SU-DHL-6 (cell line): Measurements from ENCODE around the gene CX3CL1.

ENCODE experiments used
- H2AFZ ChIP-seq: fragments of 200-600 bp; sonication (generic); 2 replicates; pipeline ENCODE4 v1.6.1; 2014; ENCODE audit warnings: low read depth, mild to moderate bottlenecking, moderate library complexity, mixed read lengths, antibody characterized with exemption, low read length; ENCODE audit not compliant: severe bottlenecking
- H3F3A ChIP-seq: fragments of 200-600 bp; shearing (Covaris generic); 2 replicates; pipeline ENCODE4 v1.6.0; 2016; ENCODE audit warnings: antibody characterized with exemption, mild to moderate bottlenecking; ENCODE audit not compliant: insufficient read depth
- H3K27ac ChIP-seq: fragments of 200-600 bp; sonication (generic); 2 replicates; pipeline ENCODE4 v1.5.1; 2016; ENCODE audit warnings: low read depth, mild to moderate bottlenecking, low read length, moderate library complexity, mixed read lengths
- H3K27me3 ChIP-seq: fragments of 200-600 bp; sonication (generic), shearing (Covaris generic); 2 replicates; pipeline ENCODE4 v1.6.0; 2014; ENCODE audit warnings: mild to moderate bottlenecking, low read length
- H3K36me3 ChIP-seq: fragments of 200-600 bp; sonication (generic); 2 replicates; pipeline ENCODE4 v1.6.1; 2014; ENCODE audit warnings: mild to moderate bottlenecking, low read length, mixed read lengths
- H3K4me2 ChIP-seq: fragments of 300-600, 200-600 bp; shearing (Covaris generic), sonication (generic); 2 replicates; pipeline ENCODE4 v1.6.0; 2014; ENCODE audit warnings: low read length, low read depth, mild to moderate bottlenecking; ENCODE audit not compliant: poor library complexity, severe bottlenecking
- H3K4me3 ChIP-seq: fragments of 200-600 bp; sonication (generic); 2 replicates; pipeline ENCODE4 v1.5.1; 2014; ENCODE audit warnings: antibody characterized with exemption, low read length, mild to moderate bottlenecking, mixed read lengths; ENCODE audit not compliant: insufficient read depth, poor library complexity, severe bottlenecking
- H3K79me2 ChIP-seq: fragments of 200-600 bp; sonication (generic); 2 replicates; pipeline ENCODE4 v1.6.1; 2014; ENCODE audit warnings: mild to moderate bottlenecking, low read length, moderate library complexity; ENCODE audit not compliant: insufficient read depth
- H3K9ac ChIP-seq: fragments of 200-600 bp; sonication (generic); 2 replicates; pipeline ENCODE4 v1.7.0; 2014; ENCODE audit warnings: mild to moderate bottlenecking, low read length
- H3K9me2 ChIP-seq: fragments of 200-600 bp; sonication (generic); replicated peaks from 2 replicates; pipeline ENCODE4 v1.6.1; 2014; ENCODE audit warnings: low read length; ENCODE audit not compliant: insufficient read depth
- H3K9me3 ChIP-seq: fragments of 200-600 bp; sonication (generic); 2 replicates; pipeline ENCODE4 v1.6.1; 2014; ENCODE audit warnings: low read length, mixed read lengths; ENCODE audit not compliant: insufficient read depth
- H4K20me1 ChIP-seq: fragments of 200-600 bp; sonication (generic); 2 replicates; pipeline ENCODE4 v1.6.1; 2014; ENCODE audit warnings: low read depth, mild to moderate bottlenecking, antibody characterized with exemption, low read length, moderate library complexity, mixed read lengths
- CTCF ChIP-seq: fragments of 200-600 bp; sonication (generic); IDR thresholded peaks from one replicate; pipeline ENCODE4 v1.5.1; 2017; ENCODE audit warnings: antibody characterized with exemption, mild to moderate bottlenecking, low read length, moderate library complexity; ENCODE audit not compliant: insufficient read depth, poor library complexity, severe bottlenecking
- EZH2phosphoT487 ChIP-seq: fragments of 200-600 bp; sonication (generic), shearing (Covaris generic); conservative IDR thresholded peaks from 2 replicates; pipeline ENCODE4 v1.6.1; 2018; ENCODE audit warnings: mild to moderate bottlenecking, antibody characterized with exemption, low read length, moderate library complexity, mixed read lengths

CX3CL1 gene

GRCh38 chr16:57366544-57367040, 5.7 kb upstream of the CX3CL1 start:
- no peak overlapping the region for H2AFZ ChIP-seq
- no peaks in the 10 kb centered on the region for H3K79me2 ChIP-seq
- no peak overlapping the region for H3K9ac ChIP-seq
- H3K36me3 ChIP-seq = no peaks in the 10 kb centered on the region
- H3K9me2 ChIP-seq = no peaks in the 10 kb centered on the region
- H3K27me3 ChIP-seq = no peaks in the 10 kb centered on the region
- H3K27ac ChIP-seq = no peak overlapping the region
- no peak overlapping the region for H3K4me2 ChIP-seq
- no peaks in the 10 kb centered on the region for H4K20me1 ChIP-seq
- H3K4me3 ChIP-seq = no peak overlapping the region
- H3F3A ChIP-seq = no peaks in the 10 kb centered on the region
- TF ChIP-seq CTCF = no peak
- no peak for TF ChIP-seq EZH2phosphoT487
- H3K9me3 ChIP-seq = no peaks in the 10 kb centered on the region

DNA sequence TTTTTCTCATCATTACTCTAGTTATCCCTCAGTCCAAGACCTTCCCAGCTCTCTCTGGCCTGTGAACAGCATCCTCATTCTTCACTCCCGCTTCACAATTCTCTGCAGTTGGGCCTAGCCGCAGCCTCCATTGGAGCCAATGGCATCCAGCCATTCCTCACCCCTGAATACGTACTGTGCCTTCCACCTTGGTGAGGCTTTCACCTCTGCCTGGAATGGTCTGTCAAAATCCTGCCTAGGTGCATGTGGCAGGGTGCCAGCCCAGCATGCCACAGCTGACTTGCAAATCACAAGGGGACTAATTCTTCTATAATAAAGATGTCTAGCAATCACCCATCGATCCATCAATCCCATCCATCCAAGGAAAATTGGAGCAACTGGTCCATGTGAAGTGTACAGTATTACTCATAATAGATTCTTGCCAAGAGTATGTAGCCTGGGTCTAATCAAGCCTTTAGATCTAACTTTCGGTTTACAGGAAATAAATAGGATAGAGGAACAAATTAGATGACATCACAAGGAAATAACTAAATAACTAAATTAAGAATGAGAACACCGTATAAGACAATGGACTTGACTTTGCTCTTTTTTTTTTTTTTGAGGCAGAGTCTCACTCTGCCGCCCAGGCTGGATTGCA, 5.1 kb upstream of the CX3CL1 start:
- Histone ChIP-seq H3K36me3 (no peaks in the 10 kb centered on the region), H3K27ac (no peak overlapping the region)

DNA sequence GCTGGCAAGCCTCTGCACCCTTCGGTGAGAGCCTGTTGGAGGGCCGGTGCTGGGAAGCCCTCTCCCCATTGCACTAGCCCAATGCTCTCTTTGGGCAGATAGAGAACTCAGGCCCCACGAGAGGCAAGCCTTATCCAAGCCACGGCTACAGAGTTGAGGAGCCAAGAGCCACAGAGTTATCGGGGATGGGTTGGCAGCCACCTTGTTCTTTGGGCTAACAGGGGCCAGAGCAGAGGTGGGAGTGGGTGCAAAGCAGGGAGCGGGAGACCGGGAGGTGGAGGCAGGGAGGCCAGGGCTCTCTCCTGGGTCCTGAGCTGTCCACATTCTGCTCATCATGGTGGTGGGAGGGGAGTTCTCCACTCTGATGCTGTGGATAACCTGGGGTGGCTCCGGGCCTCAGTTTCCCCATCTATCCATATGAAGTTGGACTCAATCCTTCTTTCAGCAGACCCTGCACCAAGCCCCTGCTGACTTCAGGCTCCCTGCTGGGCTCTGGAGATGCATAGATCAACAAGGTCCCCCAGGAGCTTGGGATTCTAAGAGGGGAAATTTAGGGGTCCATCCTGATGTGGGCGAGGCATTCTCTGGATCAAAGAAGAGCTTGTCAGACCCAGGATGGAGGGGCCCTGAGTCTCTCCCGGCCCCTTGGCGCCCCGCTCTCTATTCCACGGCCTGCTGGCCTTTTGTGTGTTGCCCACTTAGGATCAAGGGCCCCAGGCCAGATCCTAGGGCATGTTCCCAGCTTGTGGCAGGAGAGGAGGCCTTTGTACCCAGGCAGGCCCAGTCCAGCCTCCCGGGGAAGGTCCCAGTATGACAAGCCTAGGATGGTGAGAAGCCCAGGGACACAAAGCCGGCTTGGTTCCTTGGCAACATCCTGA, 557 bp upstream of the CX3CL1 start:
- H3K27me3 ChIP-seq = no peaks in the 10 kb centered on the region
- H4K20me1 ChIP-seq = no peaks in the 10 kb centered on the region
- no peaks in the 10 kb centered on the region for H3K9me2 ChIP-seq
- no peak overlapping the region for H3K27ac ChIP-seq
- H3K36me3 ChIP-seq = no peaks in the 10 kb centered on the region
- no peak overlapping the region for H3K4me3 ChIP-seq
- H3K79me2 ChIP-seq = no peaks in the 10 kb centered on the region
- H3K4me2 ChIP-seq = no peak overlapping the region
- no peaks in the 10 kb centered on the region for H3F3A ChIP-seq
- TF ChIP-seq EZH2phosphoT487 = no peak
- no peak for TF ChIP-seq CTCF
- H2AFZ ChIP-seq = no peak overlapping the region
- no peaks in the 10 kb centered on the region for H3K9me3 ChIP-seq
- no peak overlapping the region for H3K9ac ChIP-seq

More for the DNA sequence above, 5.1 kb upstream of the CX3CL1 start:
- no peaks in the 10 kb centered on the region for H3K79me2 ChIP-seq
- no peak overlapping the region for H3K4me3 ChIP-seq
- no peaks in the 10 kb centered on the region for H3F3A ChIP-seq
- no peak overlapping the region for H3K9ac ChIP-seq
- H2AFZ ChIP-seq = no peak overlapping the region
- H3K4me2 ChIP-seq = no peak overlapping the region
- H3K9me2 ChIP-seq = no peaks in the 10 kb centered on the region
- no peaks in the 10 kb centered on the region for H3K9me3 ChIP-seq
- no peaks in the 10 kb centered on the region for H4K20me1 ChIP-seq
- TF ChIP-seq EZH2phosphoT487 = no peak
- TF ChIP-seq CTCF = no peak
- H3K27me3 ChIP-seq = no peaks in the 10 kb centered on the region
